Stimulated activated CD8-positive, alpha-beta memory T cell treated with anti-CD3 and anti-CD28 coated beads, Interleukin-7, amount 100 ng/mL, for 1 hour (primary cell): Measurements from ENCODE around the gene CCL26.
"Not testable (repeated sequence)": the region's sequence is repeated elsewhere in the genome, so short reads cannot be mapped to it uniquely, and the experiment has no call there.

Experiments used
- DNase-seq, 2 donors: peaks; one replicate each; pipeline ENCODE4 v3.0.0-alpha.2; 2020; ENCODE audit warnings: low read depth in 2 of 2

The CCL26 gene

DNA sequence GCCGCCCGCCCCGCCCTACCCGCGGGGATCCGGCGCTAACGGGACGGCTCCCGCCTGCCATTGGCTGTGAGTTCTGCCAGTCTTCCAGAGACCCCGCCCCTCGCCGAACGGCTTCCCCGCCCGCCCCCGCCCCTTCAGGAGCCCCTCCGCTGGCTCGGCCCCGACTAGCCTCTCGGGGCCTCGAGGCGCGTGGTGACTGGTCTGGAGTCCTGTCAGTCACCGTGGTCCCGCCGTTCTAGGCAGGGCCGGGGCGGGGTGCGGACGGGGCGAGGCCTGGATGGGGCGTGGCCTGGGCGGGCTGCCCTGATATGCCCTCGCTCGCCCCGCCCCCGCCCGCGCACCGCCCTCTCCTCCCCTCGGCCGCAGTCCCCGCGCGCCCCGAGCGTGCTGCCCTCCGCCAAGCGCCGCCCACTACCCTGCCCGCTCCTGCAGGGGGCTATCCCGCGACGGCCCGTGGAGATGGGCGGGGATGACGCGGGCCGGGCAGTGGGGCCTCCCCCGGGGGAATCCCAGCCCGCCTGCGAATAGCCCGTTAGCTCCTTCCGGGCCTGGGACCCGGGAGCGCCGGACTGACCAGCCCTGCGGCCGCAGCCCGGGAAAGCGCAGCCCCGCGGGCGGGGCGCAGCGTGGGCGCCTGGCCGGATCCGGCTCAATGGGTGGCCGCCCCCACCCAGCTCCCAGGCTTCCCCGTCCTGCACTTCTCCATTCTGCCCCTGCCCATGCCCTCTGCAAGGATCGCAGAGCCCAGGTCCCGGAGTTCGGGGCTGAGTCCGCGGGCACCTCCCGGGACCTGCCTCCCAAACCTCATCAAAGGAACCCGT lies 32.8 kb downstream of the CCL26 start:
- peak; percentile 97 for DNase-seq

DNA sequence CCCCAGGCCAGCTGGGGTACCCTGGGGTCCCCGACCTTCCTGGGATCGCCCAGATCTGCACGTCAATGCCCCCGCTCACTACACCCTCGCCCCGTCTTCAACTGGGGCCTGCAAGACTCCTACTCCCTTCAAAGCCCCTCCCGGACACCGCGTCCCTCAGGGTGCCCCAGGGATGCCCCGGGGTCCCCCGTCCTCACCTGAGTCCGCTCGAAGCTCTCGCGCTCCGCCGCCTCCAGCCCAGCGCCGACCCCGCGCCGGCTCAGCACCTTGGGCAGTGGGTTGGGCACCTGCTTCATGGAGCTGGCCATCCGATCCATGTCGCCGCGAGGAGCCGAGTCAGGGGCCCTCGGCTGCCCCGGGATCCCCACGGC lies 33.4 kb downstream of the CCL26 start, which contains the start of gene HIP1:
Gene HIP1, minus strand, starts transcription at position 338 of the 371 bp plus-strand sequence. Its CDS starts 21 bp downstream, at position 317.
- no peak for DNase-seq

GRCh38 chr7:75737856-75738603 lies 34.0 kb downstream of the CCL26 start:
- DNase-seq, result no peak

DNA sequence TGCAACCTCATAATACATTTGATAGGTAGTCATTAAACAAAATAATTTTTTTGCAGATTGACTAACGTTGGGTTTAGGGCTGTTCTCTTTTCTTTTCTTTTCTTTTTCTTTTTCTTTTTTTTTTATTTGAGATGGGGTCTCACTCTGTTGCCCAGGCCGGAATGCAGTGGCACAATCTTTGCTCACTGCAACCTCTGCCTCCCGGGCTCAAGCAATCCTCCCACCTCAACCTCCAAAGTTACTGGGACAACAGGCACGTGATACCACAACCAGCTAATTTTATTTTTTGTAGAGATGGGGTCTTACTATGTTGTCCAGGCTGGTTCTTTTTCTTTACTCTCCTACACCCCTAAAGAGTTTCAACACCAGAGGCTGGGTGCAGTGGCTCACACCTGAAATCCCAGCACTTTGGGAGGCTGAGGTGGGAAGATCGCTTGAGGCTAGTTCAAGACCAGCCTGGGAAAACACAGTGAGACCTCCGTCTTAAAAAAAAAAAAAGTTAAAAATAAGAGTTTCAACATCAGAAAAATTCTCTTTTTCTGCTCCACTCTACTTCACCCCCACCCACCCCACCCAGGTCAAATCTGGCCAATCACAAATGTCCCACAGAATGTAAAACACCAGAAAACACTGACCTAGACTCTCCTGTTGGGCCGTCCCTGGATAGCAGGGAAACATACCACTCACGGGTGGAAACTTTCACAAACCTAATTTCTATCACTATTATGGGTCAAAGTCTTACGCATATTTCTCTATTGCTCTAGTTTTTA lies 36.2 kb downstream of the CCL26 start:
- DNase-seq, result no peak

- no peak for DNase-seq
Measured at GRCh38 chr7:75734586-75735458, 37.2 kb downstream of the CCL26 start.

- DNase-seq, result no peak
Measured at GRCh38 chr7:75732764-75733630, 39.0 kb downstream of the CCL26 start.

DNA sequence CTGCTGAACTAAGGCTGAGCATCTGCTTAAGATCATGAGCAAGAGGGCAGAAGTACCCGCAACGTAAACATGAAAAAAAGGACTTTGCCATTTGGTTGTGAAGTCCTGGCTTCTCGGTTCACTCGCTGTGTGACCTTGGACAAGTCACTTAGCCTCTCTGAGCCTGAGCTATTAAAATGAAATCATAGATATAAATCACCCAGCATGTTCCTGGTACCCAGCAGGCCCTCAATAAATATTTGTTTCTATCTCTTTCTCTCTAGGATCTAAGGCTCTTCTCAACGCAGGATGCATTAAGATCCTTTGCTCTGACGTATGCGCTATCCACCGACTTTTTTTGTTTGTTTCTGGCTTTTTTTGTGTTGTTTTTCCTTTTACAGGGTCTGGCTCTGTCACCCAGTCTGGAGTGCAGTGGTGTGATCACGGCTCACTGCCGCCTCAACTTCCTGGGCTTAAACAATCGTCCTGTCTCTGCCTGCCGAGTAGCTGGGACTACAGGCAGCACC lies 39.9 kb downstream of the CCL26 start:
- DNase-seq, result no peak

- no peak for DNase-seq
Measured at GRCh38 chr7:75729851-75730274, 42.1 kb downstream of the CCL26 start.

- no peak for DNase-seq
Measured at GRCh38 chr7:75727881-75728593, 44.0 kb downstream of the CCL26 start.

DNA sequence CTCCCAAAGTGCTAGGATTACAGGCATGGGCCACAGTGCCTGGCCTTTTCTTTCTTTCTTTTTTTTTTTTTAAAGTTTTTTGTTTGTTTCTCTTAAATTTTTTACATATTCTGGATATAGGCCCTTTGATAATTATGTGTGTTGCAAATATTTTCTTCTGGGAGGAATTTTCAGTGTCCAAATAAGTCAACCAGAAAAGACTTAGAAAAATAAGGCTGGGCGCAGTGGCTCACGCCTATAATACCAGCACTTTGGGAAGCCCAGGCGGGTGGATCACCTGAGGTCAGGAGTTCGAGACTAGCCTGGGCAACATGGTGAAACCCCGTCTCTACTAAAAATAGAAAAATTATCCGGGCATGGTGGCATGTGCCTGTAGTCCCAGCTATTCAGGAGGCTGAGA lies 44.7 kb downstream of the CCL26 start:
- not testable (repeated sequence) for DNase-seq

GRCh38 chr7:75725306-75725705 lies 46.7 kb downstream of the CCL26 start:
- no peak for DNase-seq

DNA sequence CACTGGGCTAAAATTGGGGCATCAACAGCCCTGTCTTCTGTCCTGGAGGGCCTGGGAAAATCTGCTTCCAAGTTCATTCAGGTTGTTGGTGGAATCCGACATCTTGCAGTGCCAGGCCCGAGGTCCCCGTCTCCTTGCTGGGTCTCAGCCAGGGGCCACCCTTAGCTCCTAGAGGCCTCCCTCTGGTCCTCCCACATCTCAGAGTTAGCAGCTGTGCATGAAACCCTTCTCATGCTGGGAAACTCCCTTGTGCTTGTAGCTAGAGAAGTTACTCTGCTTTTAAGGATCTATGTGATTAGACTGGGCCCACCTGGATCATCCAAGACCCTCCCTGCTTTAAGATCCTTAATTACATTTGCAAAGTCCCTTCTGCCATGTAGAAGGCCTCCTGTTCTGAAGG lies 48.6 kb downstream of the CCL26 start:
- DNase-seq, result no peak

- DNase-seq, result no peak
Measured at GRCh38 chr7:75722373-75722772, 49.6 kb downstream of the CCL26 start.

DNA sequence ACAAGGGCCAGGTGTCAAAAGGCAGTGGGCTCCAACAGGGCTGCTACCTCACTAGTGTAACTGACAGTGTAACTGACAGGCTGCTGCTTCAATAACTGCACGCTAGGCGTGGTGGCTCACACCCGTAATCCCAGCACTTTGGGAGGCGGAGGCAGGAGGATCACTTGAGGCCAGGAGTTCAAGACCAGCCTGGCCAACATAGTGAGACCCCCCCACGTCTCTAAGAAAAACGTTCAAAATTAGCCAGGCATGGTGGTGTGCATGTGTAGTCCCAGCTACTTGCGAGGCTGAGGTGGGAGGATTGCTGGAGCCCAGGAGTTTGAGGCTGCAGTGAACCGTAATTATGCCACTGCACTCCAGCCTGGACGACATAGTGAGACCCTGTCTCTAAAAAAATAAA lies 50.1 kb downstream of the CCL26 start:
- not testable (repeated sequence) for DNase-seq

DNA sequence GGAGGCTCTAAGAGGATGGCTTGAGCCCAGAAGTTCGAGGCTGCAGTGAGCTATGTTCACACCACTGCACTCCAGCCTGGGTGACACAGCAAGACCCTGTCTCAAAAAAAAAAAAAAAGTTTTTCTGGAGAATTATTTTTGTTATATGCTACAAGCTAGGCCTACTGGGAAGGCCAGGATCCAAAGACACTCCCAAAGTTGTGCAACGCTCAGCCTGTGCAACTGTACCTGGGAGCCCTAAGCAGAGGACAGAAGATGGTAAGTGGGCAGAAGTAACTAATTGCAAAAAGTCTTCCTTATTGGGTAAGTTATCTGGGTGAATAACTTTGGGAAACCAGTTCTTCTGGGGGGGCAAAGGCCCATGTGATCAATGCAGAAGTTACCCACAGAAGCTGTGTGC lies 50.6 kb downstream of the CCL26 start:
- no peak for DNase-seq

- DNase-seq, result no peak
Measured at GRCh38 chr7:75719626-75720025, 52.4 kb downstream of the CCL26 start.
